GM12865 (cell line): ENCODE measurements around the gene TDRD7.
A peak's percentile ranks its signal among the peaks of the same experiment; 100 is the strongest.

ENCODE experiments used
- DNase-seq: peaks from one replicate; pipeline ENCODE4 v3.0.0; 2010; ENCODE audit warnings: low read depth
- H3K4me3 ChIP-seq: 2 replicates; pipeline ENCODE4 v1.5.1; 2011; ENCODE audit warnings: mild to moderate bottlenecking, low read depth, low read length, control low read depth
- TF ChIP-seq, protein P1 (sequence below): IDR thresholded peaks from 2 replicates; pipeline ENCODE4 v1.5.1; 2011; ENCODE audit warnings: low read length, control low read depth, low read depth, inconsistent platforms; ENCODE audit not compliant: insufficient read depth; ENCODE audit errors: missing control alignments

The TDRD7 gene

GRCh38 chr9:97366889-97367288 lies 45.0 kb upstream of the TDRD7 start:
- DNase-seq: peak; percentile 59
- TF ChIP-seq, protein P1, sequence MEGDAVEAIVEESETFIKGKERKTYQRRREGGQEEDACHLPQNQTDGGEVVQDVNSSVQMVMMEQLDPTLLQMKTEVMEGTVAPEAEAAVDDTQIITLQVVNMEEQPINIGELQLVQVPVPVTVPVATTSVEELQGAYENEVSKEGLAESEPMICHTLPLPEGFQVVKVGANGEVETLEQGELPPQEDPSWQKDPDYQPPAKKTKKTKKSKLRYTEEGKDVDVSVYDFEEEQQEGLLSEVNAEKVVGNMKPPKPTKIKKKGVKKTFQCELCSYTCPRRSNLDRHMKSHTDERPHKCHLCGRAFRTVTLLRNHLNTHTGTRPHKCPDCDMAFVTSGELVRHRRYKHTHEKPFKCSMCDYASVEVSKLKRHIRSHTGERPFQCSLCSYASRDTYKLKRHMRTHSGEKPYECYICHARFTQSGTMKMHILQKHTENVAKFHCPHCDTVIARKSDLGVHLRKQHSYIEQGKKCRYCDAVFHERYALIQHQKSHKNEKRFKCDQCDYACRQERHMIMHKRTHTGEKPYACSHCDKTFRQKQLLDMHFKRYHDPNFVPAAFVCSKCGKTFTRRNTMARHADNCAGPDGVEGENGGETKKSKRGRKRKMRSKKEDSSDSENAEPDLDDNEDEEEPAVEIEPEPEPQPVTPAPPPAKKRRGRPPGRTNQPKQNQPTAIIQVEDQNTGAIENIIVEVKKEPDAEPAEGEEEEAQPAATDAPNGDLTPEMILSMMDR: no peak

GRCh38 chr9:97367729-97368128 lies 44.2 kb upstream of the TDRD7 start:
- H3K4me3 ChIP-seq: no peak overlapping the region
- TF ChIP-seq, protein P1: no peak
- DNase-seq: peak; percentile 79

More at GRCh38 chr9:97366889-97367288, 45.0 kb upstream of the TDRD7 start:
- H3K4me3 ChIP-seq: no peak overlapping the region

DNA sequence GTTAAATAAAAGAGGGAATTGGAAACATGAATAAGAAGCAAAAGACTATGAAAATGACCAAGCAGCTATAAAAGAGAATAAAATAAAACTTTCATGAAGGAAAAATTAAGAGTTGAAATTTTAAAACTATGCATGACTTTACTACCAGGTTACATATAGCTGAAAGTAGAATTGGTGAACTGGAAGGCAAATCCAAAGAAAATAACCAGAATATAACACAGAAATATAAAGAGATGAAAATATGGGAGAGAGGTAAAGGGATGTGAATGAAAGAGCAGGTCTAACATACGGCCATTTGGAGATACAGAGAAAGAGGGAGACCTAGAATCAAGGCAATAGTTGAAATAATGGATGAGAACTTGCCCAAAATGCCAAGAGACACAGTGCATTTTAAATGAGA lies 42.9 kb upstream of the TDRD7 start:
- TF ChIP-seq, protein P1: no peak
- no peak for DNase-seq
- H3K4me3 ChIP-seq: no peak overlapping the region

- H3K4me3 ChIP-seq: no peak overlapping the region
- TF ChIP-seq, protein P1: no peak
- no peak for DNase-seq
These were observed 39.3 kb upstream of the TDRD7 start for GRCh38 chr9:97372580-97372979.

GRCh38 chr9:97373331-97373730 lies 38.6 kb upstream of the TDRD7 start:
- no peak overlapping the region for H3K4me3 ChIP-seq
- TF ChIP-seq, protein P1: no peak
- no peak for DNase-seq

DNA sequence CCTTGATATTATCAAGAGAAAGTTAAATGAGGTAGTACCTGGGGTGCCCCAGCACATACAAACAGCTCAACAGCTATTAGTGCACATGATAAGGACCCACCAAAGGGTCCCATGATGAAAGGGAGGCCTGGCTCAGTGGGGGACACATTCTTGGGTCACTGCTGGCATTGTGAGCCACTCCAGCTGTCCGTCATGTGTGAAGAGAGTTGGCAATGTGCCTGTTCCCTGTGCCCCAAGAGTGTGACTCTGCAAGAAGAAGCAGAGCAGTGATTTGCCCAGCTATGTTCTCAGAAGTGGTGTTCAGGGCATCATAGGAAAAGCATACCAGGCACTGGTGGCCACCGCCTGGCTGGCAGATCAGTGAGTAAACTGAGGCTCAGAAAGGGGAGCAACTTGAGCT lies 37.1 kb upstream of the TDRD7 start:
- no peak overlapping the region for H3K4me3 ChIP-seq
- TF ChIP-seq, protein P1: no peak
- no peak for DNase-seq

- TF ChIP-seq, protein P1: no peak
- no peak overlapping the region for H3K4me3 ChIP-seq
- no peak for DNase-seq
These were observed 35.0 kb upstream of the TDRD7 start for GRCh38 chr9:97376902-97377301.
